HepG2 (cell line): ENCODE measurements around the gene DOHH. TPM values are rescaled to one million over a fixed set of nuclear protein-coding genes. Genes with fewer than 3 reads are reported as not detected.

Source experiments
- ATM ChIP-seq: fragments of 450-650 bp; IDR thresholded peaks from 2 replicates; pipeline ENCODE4 v1.7.1; 2017; ENCODE audit warnings: mild to moderate bottlenecking, borderline replicate concordance
- CHD2 ChIP-seq: IDR thresholded peaks from 2 replicates; pipeline ENCODE4 v1.6.1; 2011; ENCODE audit warnings: low read depth, low read length, improper control_type of control experiment
- MAFF ChIP-seq: IDR thresholded peaks from 2 replicates; pipeline ENCODE4 v1.6.1; 2011; ENCODE audit warnings: low read depth, low read length, improper control_type of control experiment
- NFIB ChIP-seq: sonication (generic); formaldehyde crosslinking; IDR thresholded peaks from 2 replicates; pipeline ENCODE4 v1.9.0; 2021; ENCODE audit warnings: missing genetic modification reagents, mild to moderate bottlenecking, borderline replicate concordance
- NR3C1 ChIP-seq: sonication (generic); formaldehyde crosslinking; IDR thresholded peaks from 2 replicates; pipeline ENCODE4 v1.4.0; 2020; ENCODE audit warnings: missing genetic modification reagents
- RFX1 ChIP-seq: fragments of 450-650 bp; IDR thresholded peaks from 2 replicates; pipeline ENCODE4 v1.6.1; 2017
- SRF ChIP-seq: IDR thresholded peaks from 2 replicates; pipeline ENCODE4 v1.6.1; 2011; ENCODE audit warnings: mild to moderate bottlenecking, low read depth, low read length, moderate library complexity
- TCF7L2 ChIP-seq: IDR thresholded peaks from 2 replicates; pipeline ENCODE4 v1.6.1; 2011; ENCODE audit warnings: mild to moderate bottlenecking, low read depth, low read length, moderate library complexity
- TEAD3 ChIP-seq: optimal IDR thresholded peaks from 2 replicates; pipeline ENCODE3; 2016; ENCODE audit warnings: borderline replicate concordance
- TIGD3 ChIP-seq: sonication (generic); formaldehyde crosslinking; IDR thresholded peaks from 2 replicates; pipeline ENCODE4 v1.5.1; 2020; ENCODE audit warnings: mild to moderate bottlenecking, missing genetic modification reagents, borderline replicate concordance
- ZBTB8A ChIP-seq: sonication (generic); formaldehyde crosslinking; IDR thresholded peaks from 2 replicates; pipeline ENCODE4 v1.4.0; 2020; ENCODE audit warnings: mild to moderate bottlenecking, low read depth, missing genetic modification reagents, borderline replicate concordance
- ZFP41 ChIP-seq: sonication (generic); formaldehyde crosslinking; IDR thresholded peaks from 2 replicates; pipeline ENCODE4 v1.4.0; 2020; ENCODE audit warnings: mild to moderate bottlenecking, missing genetic modification reagents, borderline replicate concordance
- ZHX1 ChIP-seq: sonication (generic); formaldehyde crosslinking; IDR thresholded peaks from 2 replicates; pipeline ENCODE4 v1.8.1; 2022; ENCODE audit warnings: low read depth, mild to moderate bottlenecking, missing genetic modification reagents
- ZNF143 ChIP-seq: sonication (generic); formaldehyde crosslinking; IDR thresholded peaks from 2 replicates; pipeline ENCODE4 v1.4.0; 2020; ENCODE audit warnings: missing genetic modification reagents
- ZNF17 ChIP-seq: sonication (generic); formaldehyde crosslinking; IDR thresholded peaks from 2 replicates; pipeline ENCODE4 v1.5.0; 2020; ENCODE audit warnings: mild to moderate bottlenecking, missing genetic modification reagents
- ZNF20 ChIP-seq: sonication (generic); formaldehyde crosslinking; IDR thresholded peaks from 2 replicates; pipeline ENCODE4 v1.4.0; 2020; ENCODE audit warnings: mild to moderate bottlenecking, moderate library complexity, missing genetic modification reagents
- ZNF251 ChIP-seq: sonication (generic); formaldehyde crosslinking; IDR thresholded peaks from 2 replicates; pipeline ENCODE4 v1.9.0; 2021; ENCODE audit warnings: mild to moderate bottlenecking, missing genetic modification reagents
- ZNF749 ChIP-seq: sonication (generic); formaldehyde crosslinking; IDR thresholded peaks from 2 replicates; pipeline ENCODE4 v1.8.0; 2022; ENCODE audit warnings: mild to moderate bottlenecking, missing genetic modification reagents, moderate library complexity, borderline replicate concordance
- ZNF761 ChIP-seq: sonication (generic); formaldehyde crosslinking; conservative IDR thresholded peaks from 2 replicates; pipeline ENCODE4 v1.4.0; 2020; ENCODE audit warnings: mild to moderate bottlenecking, missing genetic modification reagents
- ZSCAN31 ChIP-seq: sonication (generic); formaldehyde crosslinking; IDR thresholded peaks from 2 replicates; pipeline ENCODE4 v1.5.0; 2020; ENCODE audit warnings: low read depth, mild to moderate bottlenecking, missing genetic modification reagents
- polyA plus RNA-seq, 8 experiments: library from polyadenylated mRNA; depleted of rRNA in 3 of 8; stranded (reverse) in 7 of 8; unstranded in 1 of 8; fragments of >200 nt; fragmentation: Illumina TruSeq in 4 of 8; extraction: Trizol in 4 of 8; gene quantifications; 2 replicates each; pipeline versions ENCODE4 v1.2.1 to v1.2.3, GENCODE V29; 2011 to 2016; ENCODE audit warnings: low read depth in 4 of 8, missing spikeins in 1 of 8, mixed read lengths in 1 of 8; ENCODE audit not compliant: insufficient read depth in 1 of 8
- total RNA-seq, 5 experiments: library from RNA; depleted of rRNA; stranded (reverse); fragments of >200 nt; fragmentation: Illumina TruSeq; extraction: Trizol; gene quantifications; 2 replicates each; pipeline ENCODE4 v1.2.3, GENCODE V29; 2016; ENCODE audit warnings: low read depth in 1 of 5
- TF ChIP-seq, protein P1 (sequence below): sonication (generic); formaldehyde crosslinking; IDR thresholded peaks from 2 replicates; pipeline ENCODE4 v1.4.0; 2020; ENCODE audit warnings: missing genetic modification reagents

The DOHH gene
- total and polyA plus RNA-seq, 2 of the 13 experiments (the other 11 are each of a cell fraction or from before 2014, with no cell fraction given): 3.5 to 13.7 TPM

DNA sequence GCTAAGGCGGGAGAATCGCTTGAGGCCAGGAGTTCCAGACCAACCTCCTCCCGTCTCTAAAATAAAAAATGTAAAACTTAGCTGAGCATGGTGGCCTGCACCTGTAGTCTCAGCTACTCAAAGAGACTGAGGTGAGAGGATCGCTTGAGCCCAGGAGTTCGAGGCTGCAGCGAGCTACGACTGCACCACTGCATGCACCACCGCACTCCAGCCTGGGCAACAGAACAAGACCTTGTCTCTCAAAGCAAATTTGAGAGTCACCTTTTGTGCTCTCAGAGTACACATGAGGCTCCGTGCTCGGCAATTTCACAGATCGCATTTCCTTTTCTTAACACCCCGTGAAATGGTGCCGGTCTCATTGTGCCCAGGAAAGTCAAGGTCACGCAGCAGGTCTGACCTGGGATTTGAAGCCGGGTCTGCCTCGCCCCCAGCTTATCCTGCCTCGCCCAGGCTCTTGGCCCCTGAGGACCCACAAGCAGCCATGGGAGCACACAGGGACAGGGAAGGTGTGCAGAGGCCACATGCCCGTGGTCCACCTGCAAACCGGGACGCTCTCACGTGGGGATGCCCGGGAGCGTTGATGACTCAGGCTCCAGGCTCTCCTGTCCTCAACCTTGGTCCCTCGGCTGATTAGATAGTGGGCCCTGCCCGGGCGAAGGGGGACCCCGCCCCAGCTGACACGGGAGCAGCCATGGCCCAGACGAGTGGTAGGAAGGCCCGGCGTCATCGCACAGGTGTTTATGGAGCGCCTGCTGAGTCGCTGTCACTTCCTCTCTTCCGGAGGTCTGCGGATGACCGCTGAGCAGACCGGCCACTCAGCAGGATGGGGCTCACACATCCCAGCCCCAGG lies 19.0 kb downstream of the DOHH start (continued):
- TF ChIP-seq, protein P1, sequence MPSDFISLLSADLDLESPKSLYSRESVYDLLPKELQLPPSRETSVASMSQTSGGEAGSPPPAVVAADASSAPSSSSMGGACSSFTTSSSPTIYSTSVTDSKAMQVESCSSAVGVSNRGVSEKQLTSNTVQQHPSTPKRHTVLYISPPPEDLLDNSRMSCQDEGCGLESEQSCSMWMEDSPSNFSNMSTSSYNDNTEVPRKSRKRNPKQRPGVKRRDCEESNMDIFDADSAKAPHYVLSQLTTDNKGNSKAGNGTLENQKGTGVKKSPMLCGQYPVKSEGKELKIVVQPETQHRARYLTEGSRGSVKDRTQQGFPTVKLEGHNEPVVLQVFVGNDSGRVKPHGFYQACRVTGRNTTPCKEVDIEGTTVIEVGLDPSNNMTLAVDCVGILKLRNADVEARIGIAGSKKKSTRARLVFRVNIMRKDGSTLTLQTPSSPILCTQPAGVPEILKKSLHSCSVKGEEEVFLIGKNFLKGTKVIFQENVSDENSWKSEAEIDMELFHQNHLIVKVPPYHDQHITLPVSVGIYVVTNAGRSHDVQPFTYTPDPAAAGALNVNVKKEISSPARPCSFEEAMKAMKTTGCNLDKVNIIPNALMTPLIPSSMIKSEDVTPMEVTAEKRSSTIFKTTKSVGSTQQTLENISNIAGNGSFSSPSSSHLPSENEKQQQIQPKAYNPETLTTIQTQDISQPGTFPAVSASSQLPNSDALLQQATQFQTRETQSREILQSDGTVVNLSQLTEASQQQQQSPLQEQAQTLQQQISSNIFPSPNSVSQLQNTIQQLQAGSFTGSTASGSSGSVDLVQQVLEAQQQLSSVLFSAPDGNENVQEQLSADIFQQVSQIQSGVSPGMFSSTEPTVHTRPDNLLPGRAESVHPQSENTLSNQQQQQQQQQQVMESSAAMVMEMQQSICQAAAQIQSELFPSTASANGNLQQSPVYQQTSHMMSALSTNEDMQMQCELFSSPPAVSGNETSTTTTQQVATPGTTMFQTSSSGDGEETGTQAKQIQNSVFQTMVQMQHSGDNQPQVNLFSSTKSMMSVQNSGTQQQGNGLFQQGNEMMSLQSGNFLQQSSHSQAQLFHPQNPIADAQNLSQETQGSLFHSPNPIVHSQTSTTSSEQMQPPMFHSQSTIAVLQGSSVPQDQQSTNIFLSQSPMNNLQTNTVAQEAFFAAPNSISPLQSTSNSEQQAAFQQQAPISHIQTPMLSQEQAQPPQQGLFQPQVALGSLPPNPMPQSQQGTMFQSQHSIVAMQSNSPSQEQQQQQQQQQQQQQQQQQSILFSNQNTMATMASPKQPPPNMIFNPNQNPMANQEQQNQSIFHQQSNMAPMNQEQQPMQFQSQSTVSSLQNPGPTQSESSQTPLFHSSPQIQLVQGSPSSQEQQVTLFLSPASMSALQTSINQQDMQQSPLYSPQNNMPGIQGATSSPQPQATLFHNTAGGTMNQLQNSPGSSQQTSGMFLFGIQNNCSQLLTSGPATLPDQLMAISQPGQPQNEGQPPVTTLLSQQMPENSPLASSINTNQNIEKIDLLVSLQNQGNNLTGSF (CRISPR knock-in tag): peak; percentile 86
- TF ChIP-seq ZNF143 (no peak), NFIB (CRISPR knock-in tag) (no peak), TEAD3 (CRISPR knock-in tag) (peak; percentile 28), NR3C1 (CRISPR knock-in tag) (no peak), TCF7L2 (no peak), ZHX1 (0 out of 2 replicates have a peak, but pooled peaks have one; percentile 74), ZNF251 (CRISPR knock-in tag) (peak; percentile 87; the same call in 1 of the 2 replicates), MAFF (no peak), ZNF17 (CRISPR knock-in tag) (no peak), ZBTB8A (CRISPR knock-in tag) (no peak), RFX1 (no peak), ZFP41 (CRISPR knock-in tag) (peak; percentile 82; the same call in 1 of the 2 replicates), ZSCAN31 (no peak), ATM (no peak), TIGD3 (no peak), ZNF20 (CRISPR knock-in tag) (no peak), ZNF761 (CRISPR knock-in tag) (0 out of 2 replicates have a peak, but pooled peaks have one; percentile 64), ZNF749 (CRISPR knock-in tag) (0 out of 2 replicates have a peak, but pooled peaks have one; percentile 26), SRF (no peak), CHD2 (no peak)
